Thyroid gland (tissue), 4 donors: ENCODE measurements around the gene ELOB. TPM values are rescaled to one million over a fixed set of nuclear protein-coding genes. Genes with fewer than 3 reads are reported as not detected.

Experiments
- DNase-seq, 2 donors: peaks; one replicate each; pipeline ENCODE4 v3.0.0-alpha.2; 2019
- H3K27ac ChIP-seq, 3 donors: fragments of 200-600 bp; sonication (generic); 1 replicate in 2 of 3; 2 replicates in 1 of 3; pipeline ENCODE4 v1.5.1; 2016 to 2019; ENCODE audit warnings: mild to moderate bottlenecking in 1 of 3, moderate library complexity in 1 of 3
- H3K27me3 ChIP-seq: fragments of 200-600 bp; sonication (generic); one replicate; pipeline ENCODE4 v1.5.1; 2019
- H3K36me3 ChIP-seq, 2 donors: fragments of 200-600 bp; sonication (generic); one replicate each; pipeline ENCODE4 v1.5.1; 2016 to 2019
- H3K4me1 ChIP-seq, 2 donors: fragments of 200-600 bp; sonication (generic); one replicate each; pipeline ENCODE4 v1.5.1; 2017 to 2019
- H3K4me3 ChIP-seq, 3 donors: fragments of 200-600 bp; sonication (generic); replicated peaks in 1 of 3; 1 replicate in 2 of 3; 2 replicates in 1 of 3; pipeline ENCODE4 v1.5.1; 2016; ENCODE audit warnings: mild to moderate bottlenecking in 1 of 3
- H3K9me3 ChIP-seq: fragments of 200-600 bp; sonication (generic); one replicate; pipeline ENCODE4 v1.5.1; 2017
- POLR2A ChIP-seq, 2 donors: fragments of 450-650 bp; IDR thresholded peaks; one replicate each; pipeline ENCODE4 v1.6.1; 2017; ENCODE audit warnings: antibody characterized with exemption in 2 of 2, mild to moderate bottlenecking in 2 of 2, moderate library complexity in 1 of 2
- WGBS, 2 donors: methylation state at CpG; one replicate each; pipeline ENCODE4 v1.1.5; 2017; 5-methylcytosine and 5-hydroxymethylcytosine counted together
- intact Hi-C: fragments of 100-400 bp; cut with DNase I; formaldehyde crosslinking; loops from one replicate; pipeline ENCODE4 v1.15.1; 2023
- total RNA-seq, 4 donors: library from RNA; depleted of rRNA; stranded (reverse); fragments of >200 nt; gene quantifications; one replicate each; pipeline ENCODE4 v1.2.3, GENCODE V29; 2016
- TF ChIP-seq, protein P1 (sequence below), 6 experiments: fragments of 200-600 bp in 3 of 6; fragments of 450-650 bp in 3 of 6; sonication (generic) in 3 of 6; IDR thresholded peaks; one replicate each; pipeline ENCODE4 v1.5.1; 2016 to 2019; ENCODE audit warnings: antibody characterized with exemption in 6 of 6, mild to moderate bottlenecking in 2 of 6, inconsistent platforms in 1 of 6, moderate library complexity in 1 of 6

Gene ELOB
- total RNA-seq, 4 donors from 2014 or later = 373 to 786 (median 647) TPM

DNA sequence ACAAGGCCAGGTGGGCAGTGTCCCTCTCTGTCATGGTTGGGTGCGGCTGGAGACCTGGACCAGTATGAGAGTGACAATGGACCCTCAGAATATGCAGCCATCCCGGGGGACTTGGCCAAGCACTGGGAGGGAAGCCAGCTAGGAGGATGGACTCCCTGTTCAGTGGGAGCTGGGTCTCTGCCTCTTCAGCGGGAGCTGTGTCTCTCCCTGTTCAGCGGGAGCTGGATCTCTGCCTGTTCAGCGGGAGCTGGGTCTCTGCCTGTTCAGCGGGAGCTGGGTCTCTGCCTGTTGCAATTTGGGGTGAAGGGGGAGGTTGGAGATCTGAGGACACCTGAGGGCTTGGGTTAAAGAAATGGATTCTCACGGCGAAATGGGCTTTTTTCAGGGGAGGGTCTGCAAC lies 14.1 kb upstream of the ELOB start:
- H3K9me3 ChIP-seq = no peaks in the 10 kb centered on the region
- no peaks in the 10 kb centered on the region for H3K36me3 ChIP-seq
- H3K4me3 ChIP-seq = no peak overlapping the region
- TF ChIP-seq, protein P1, sequence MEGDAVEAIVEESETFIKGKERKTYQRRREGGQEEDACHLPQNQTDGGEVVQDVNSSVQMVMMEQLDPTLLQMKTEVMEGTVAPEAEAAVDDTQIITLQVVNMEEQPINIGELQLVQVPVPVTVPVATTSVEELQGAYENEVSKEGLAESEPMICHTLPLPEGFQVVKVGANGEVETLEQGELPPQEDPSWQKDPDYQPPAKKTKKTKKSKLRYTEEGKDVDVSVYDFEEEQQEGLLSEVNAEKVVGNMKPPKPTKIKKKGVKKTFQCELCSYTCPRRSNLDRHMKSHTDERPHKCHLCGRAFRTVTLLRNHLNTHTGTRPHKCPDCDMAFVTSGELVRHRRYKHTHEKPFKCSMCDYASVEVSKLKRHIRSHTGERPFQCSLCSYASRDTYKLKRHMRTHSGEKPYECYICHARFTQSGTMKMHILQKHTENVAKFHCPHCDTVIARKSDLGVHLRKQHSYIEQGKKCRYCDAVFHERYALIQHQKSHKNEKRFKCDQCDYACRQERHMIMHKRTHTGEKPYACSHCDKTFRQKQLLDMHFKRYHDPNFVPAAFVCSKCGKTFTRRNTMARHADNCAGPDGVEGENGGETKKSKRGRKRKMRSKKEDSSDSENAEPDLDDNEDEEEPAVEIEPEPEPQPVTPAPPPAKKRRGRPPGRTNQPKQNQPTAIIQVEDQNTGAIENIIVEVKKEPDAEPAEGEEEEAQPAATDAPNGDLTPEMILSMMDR (IDR thresholded peaks at IDR 0.05) = no peak
- no peak for TF ChIP-seq POLR2A (IDR thresholded peaks at IDR 0.05)
- 73 to 87% methylated on average over 7 to 8 of the region's 8 CpGs for WGBS, 2 donors
- no peaks in the 10 kb centered on the region for H3K27me3 ChIP-seq
- no peaks in the 10 kb centered on the region for H3K4me1 ChIP-seq
- intact Hi-C loops = no loop called here
- no peak for DNase-seq
- no peak overlapping the region for H3K27ac ChIP-seq

DNA sequence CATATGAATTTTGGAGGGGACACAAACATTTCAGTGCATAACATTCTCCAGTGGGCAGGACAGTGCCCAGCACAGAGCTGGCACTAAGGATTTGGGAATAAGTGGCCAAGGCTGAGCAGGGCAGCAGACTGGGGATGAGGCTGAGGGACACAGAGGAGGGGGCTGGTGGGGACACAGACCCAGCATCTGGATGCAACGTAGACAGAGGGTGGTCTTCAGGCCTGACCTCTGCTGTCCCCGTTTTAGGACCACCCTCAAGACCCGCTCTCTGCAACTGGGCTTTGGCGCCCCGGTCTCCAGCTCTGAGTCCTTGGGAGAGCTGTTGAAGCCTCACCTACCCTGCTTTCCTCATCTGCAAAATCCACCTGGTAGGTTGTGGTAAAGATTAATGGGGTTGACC lies 13.6 kb upstream of the ELOB start:
- Histone ChIP-seq H3K4me3 (no peak overlapping the region), H3K36me3 (no peaks in the 10 kb centered on the region), H3K27ac (no peak overlapping the region), H3K27me3 (peaks cover 4% of the 10 kb centered on the region), H3K4me1 (peaks cover 0 to under 1% of the 10 kb centered on the region in 2 donors), H3K9me3 (no peaks in the 10 kb centered on the region)
- WGBS, 2 donors = 76 to 79% methylated on average over 5 of the region's 5 CpGs
- intact Hi-C loops = no loop called here
- no peak for DNase-seq
- TF ChIP-seq POLR2A (IDR thresholded peaks at IDR 0.05) = no peak
- TF ChIP-seq, protein P1 (IDR thresholded peaks at IDR 0.05) = no peak

DNA sequence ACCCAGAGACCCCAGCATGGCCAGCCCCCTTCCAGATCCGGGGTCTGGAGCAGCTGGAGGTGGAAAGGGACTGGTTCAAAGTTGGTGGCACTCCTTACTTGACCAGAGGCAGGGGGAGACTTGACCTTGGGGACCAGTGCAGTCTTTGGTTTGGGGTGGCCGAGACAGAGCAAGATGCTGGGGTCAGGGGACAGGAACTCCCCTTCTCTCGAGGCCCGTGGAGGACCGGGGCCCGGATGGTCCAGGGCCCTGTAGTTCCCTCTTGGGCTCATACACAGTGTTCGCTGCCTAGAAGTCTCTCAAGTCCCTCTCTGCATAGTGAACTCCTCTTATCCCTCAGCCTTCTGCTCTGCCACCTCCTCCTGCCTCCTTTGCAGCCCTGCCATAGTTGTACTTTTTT lies 10.9 kb upstream of the ELOB start:
- TF ChIP-seq, protein P1 (IDR thresholded peaks at IDR 0.05) = no peak
- no peak for TF ChIP-seq POLR2A (IDR thresholded peaks at IDR 0.05)
- DNase-seq = no peak
- H3K4me1 ChIP-seq = peaks cover 0 to 8% of the 10 kb centered on the region in 2 donors
- intact Hi-C loops = no loop called here
- 37 to 38% methylated on average over 6 to 7 of the region's 7 CpGs for WGBS, 2 donors
- H3K36me3 ChIP-seq = no peaks in the 10 kb centered on the region
- no peaks in the 10 kb centered on the region for H3K9me3 ChIP-seq
- H3K27ac ChIP-seq = no peak overlapping the region
- H3K4me3 ChIP-seq = no peak overlapping the region
- peaks cover 14% of the 10 kb centered on the region for H3K27me3 ChIP-seq

DNA sequence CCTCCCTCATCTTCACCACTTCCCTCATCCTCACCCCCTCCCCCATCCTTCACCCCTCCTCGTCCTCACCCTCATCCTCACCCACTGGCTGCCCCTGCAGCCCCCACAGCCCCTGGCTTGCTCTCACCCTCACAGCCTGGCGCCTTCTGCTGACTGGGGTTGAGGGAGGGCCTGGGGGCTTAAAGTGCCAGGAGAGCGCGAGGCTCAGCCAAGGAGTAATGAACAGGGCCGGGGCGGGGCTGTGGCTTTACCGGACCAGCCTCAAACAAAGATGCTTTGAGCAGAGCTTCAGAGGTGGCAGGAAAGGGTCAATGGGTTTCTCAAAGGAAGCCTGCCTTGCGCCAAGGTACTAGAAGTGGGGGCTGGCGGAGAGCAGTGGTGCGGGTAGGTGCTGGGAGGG lies 10.3 kb upstream of the ELOB start, which contains the start of gene PRSS33:
Gene PRSS33, minus strand, starts transcription at position 155 of the 400 bp plus-strand sequence. CDS start 1,013 bp downstream, outside the sequence.
- TF ChIP-seq, protein P1 (IDR thresholded peaks at IDR 0.05) = no peak
- TF ChIP-seq POLR2A (IDR thresholded peaks at IDR 0.05) = no peak
- Histone ChIP-seq H3K27ac (no peak within 1 kb of the TSS), H3K4me3 (no peak within 1 kb of the TSS), H3K9me3 (no peaks in the 10 kb centered on the region), H3K4me1 (peaks cover 0 to 8% of the 10 kb centered on the region in 2 donors), H3K27me3 (peaks cover 14% of the 10 kb centered on the region), H3K36me3 (no peaks in the 10 kb centered on the region)
- WGBS, 2 donors = 15 to 23% methylated on average over 9 to 10 of the region's 10 CpGs
- DNase-seq = no peak
- intact Hi-C loops = no loop called here

DNA sequence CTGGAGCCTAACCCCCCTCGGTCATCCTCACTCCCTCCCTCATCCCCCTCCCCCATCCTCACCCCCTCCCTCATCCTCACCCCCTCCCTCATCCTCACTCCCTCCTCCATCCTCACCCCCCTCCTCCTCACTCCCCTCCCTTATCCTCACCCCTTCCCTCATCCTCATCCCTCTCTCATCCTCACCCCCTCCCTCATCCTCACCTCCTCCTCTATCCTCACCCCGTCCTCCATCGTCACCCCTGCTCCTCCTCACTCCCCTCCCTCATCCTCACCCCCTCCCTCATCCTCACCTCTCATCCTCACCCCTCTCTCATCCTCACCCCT lies 9.7 kb upstream of the ELOB start:
- Histone ChIP-seq H3K4me3 (no peak overlapping the region), H3K27me3 (peaks cover 14% of the 10 kb centered on the region), H3K4me1 (peaks cover 0 to 8% of the 10 kb centered on the region in 2 donors), H3K36me3 (no peaks in the 10 kb centered on the region), H3K9me3 (no peaks in the 10 kb centered on the region), H3K27ac (no peak overlapping the region)
- no peak for TF ChIP-seq POLR2A (IDR thresholded peaks at IDR 0.05)
- TF ChIP-seq, protein P1 (IDR thresholded peaks at IDR 0.05) = no peak
- intact Hi-C loops = no loop called here
- 51 to 71% methylated on average over 3 of the region's 3 CpGs for WGBS, 2 donors
- DNase-seq = no peak
